Neural cell (in vitro differentiated cells): ENCODE data around the gene FXYD2. TPM values are rescaled to one million over a fixed set of nuclear protein-coding genes. Genes with fewer than 3 reads are reported as not detected.

Experiments used
- H2AFZ ChIP-seq: fragments of 200-600, 300-800 bp; sonication (generic), shearing (Covaris generic); 2 replicates; pipeline ENCODE4 v1.6.0; 2014; ENCODE audit warnings: low read depth, mild to moderate bottlenecking, antibody characterized with exemption, low read length, moderate library complexity
- H3F3A ChIP-seq: fragments of 200-600 bp; shearing (Covaris generic); 2 replicates; pipeline ENCODE4 v1.6.1; 2016; ENCODE audit warnings: mild to moderate bottlenecking, moderate library complexity, mixed read lengths, antibody characterized with exemption, low read length; ENCODE audit not compliant: insufficient read depth, poor library complexity, severe bottlenecking
- H3K27ac ChIP-seq: fragments of 200-600, 300-800 bp; sonication (generic), shearing (Covaris generic); 2 replicates; pipeline ENCODE4 v1.5.1; 2014; ENCODE audit warnings: mild to moderate bottlenecking, low read length, moderate library complexity
- H3K27me3 ChIP-seq: fragments of 300-800, 200-600 bp; sonication (generic), shearing (Covaris generic); 2 replicates; pipeline ENCODE4 v1.6.0; 2014; ENCODE audit warnings: mild to moderate bottlenecking, low read depth, low read length, moderate library complexity; ENCODE audit not compliant: insufficient read depth
- H3K36me3 ChIP-seq: fragments of 300-800, 200-600 bp; sonication (generic), shearing (Covaris generic); 2 replicates; pipeline ENCODE4 v1.5.1; 2014; ENCODE audit warnings: mild to moderate bottlenecking, antibody characterized with exemption, low read length, moderate library complexity; ENCODE audit not compliant: insufficient read depth
- H3K4me2 ChIP-seq: fragments of 300-800, 200-600 bp; sonication (generic), shearing (Covaris generic); 2 replicates; pipeline ENCODE4 v1.6.0; 2014; ENCODE audit warnings: mild to moderate bottlenecking, low read length
- H3K4me3 ChIP-seq: fragments of 300-800, 200-600 bp; sonication (generic), shearing (Covaris generic); 2 replicates; pipeline ENCODE4 v1.5.1; 2014; ENCODE audit warnings: mild to moderate bottlenecking, low read length, moderate library complexity
- H3K79me2 ChIP-seq: fragments of 200-600 bp; shearing (Covaris generic); replicated peaks from 2 replicates; pipeline ENCODE4 v1.6.0; 2014; ENCODE audit warnings: mild to moderate bottlenecking, low read length, moderate library complexity; ENCODE audit not compliant: insufficient read depth
- H3K9ac ChIP-seq: fragments of 300-800, 200-600 bp; sonication (generic), shearing (Covaris generic); 2 replicates; pipeline ENCODE4 v1.6.1; 2016; ENCODE audit warnings: mild to moderate bottlenecking, low read length, mixed read lengths
- H3K9me2 ChIP-seq: fragments of 200-600 bp; shearing (Covaris generic); 2 replicates; pipeline ENCODE4 v1.6.1; 2016; ENCODE audit warnings: mild to moderate bottlenecking, low read length, mixed read lengths; ENCODE audit not compliant: insufficient read depth
- H3K9me3 ChIP-seq: fragments of 200-600, 300-800 bp; sonication (generic), shearing (Covaris generic); 2 replicates; pipeline ENCODE4 v1.6.1; 2016; ENCODE audit warnings: mild to moderate bottlenecking, mixed run types, low read length, moderate library complexity, mixed read lengths
- H4K20me1 ChIP-seq: fragments of 200-600 bp; shearing (Covaris generic); 2 replicates; pipeline ENCODE4 v1.6.1; 2016; ENCODE audit warnings: mild to moderate bottlenecking, mixed run types; ENCODE audit not compliant: insufficient read depth
- CTCF ChIP-seq: fragments of 450-650 bp; IDR thresholded peaks from 2 replicates; pipeline ENCODE4 v1.5.1; 2014; ENCODE audit warnings: antibody characterized with exemption, mild to moderate bottlenecking, moderate library complexity; ENCODE audit not compliant: poor library complexity, severe bottlenecking
- EP300 ChIP-seq: fragments of 450-650 bp; conservative IDR thresholded peaks from 2 replicates; pipeline ENCODE4 v1.6.1; 2014; ENCODE audit warnings: antibody characterized with exemption, mild to moderate bottlenecking, moderate library complexity; ENCODE audit not compliant: poor library complexity, severe bottlenecking
- EZH2 ChIP-seq: fragments of 200-600, 300-800 bp; shearing (Covaris generic), sonication (generic); IDR thresholded peaks from 2 replicates; pipeline ENCODE4 v1.6.1; 2014; ENCODE audit warnings: antibody characterized with exemption, low read length, borderline replicate concordance, mild to moderate bottlenecking; ENCODE audit not compliant: insufficient read depth, poor library complexity, severe bottlenecking
- MXI1 ChIP-seq: fragments of 450-650 bp; conservative IDR thresholded peaks from 2 replicates; pipeline ENCODE4 v1.6.1; 2014; ENCODE audit warnings: antibody characterized with exemption, mild to moderate bottlenecking; ENCODE audit not compliant: poor library complexity, severe bottlenecking
- POLR2AphosphoS5 ChIP-seq: IDR thresholded peaks from 2 replicates; pipeline ENCODE4 v1.6.1; 2012
- RAD21 ChIP-seq: fragments of 450-650 bp; conservative IDR thresholded peaks from 2 replicates; pipeline ENCODE4 v1.6.1; 2014; ENCODE audit warnings: antibody characterized with exemption, mild to moderate bottlenecking, moderate library complexity
- SMC3 ChIP-seq: fragments of 450-650 bp; conservative IDR thresholded peaks from 2 replicates; pipeline ENCODE4 v1.6.1; 2014; ENCODE audit warnings: antibody characterized with exemption, mild to moderate bottlenecking, moderate library complexity; ENCODE audit not compliant: poor library complexity
- TAF1 ChIP-seq: IDR thresholded peaks from 2 replicates; pipeline ENCODE4 v1.6.1; 2012; ENCODE audit warnings: low read depth
- polyA plus RNA-seq: library from polyadenylated mRNA; depleted of rRNA; stranded (reverse); fragments of >200 nt; gene quantifications from 2 replicates; pipeline ENCODE4 v1.2.3, GENCODE V29; 2014
- TF ChIP-seq, protein P1 (sequence below): IDR thresholded peaks from 2 replicates; pipeline ENCODE4 v1.6.1; 2012; ENCODE audit warnings: borderline replicate concordance

The FXYD2 gene
- polyA plus RNA-seq, 1 donor from 2014 or later, result 4.8 TPM

DNA sequence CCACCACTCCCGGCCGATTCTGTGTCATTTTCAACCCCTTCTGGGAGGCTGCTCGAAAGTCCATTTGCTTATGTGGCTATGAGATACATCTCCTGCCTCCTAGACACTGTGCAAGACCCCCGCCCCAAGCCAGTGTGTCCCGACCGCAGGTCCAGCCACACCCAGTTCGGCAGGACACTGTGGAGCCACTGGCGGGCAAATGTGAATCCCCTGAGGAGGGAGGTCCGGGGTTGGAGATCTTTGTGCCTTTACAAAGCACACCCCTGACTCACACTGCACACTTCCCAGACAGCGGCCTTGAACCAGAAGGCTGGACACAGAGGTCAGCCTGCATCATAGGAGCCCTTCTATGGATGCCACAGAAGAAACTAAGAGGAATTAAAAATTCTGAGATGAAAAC lies 34.5 kb upstream of the FXYD2 start:
- Histone ChIP-seq H3K9me3 (no peaks in the 10 kb centered on the region), H3K9ac (no peak overlapping the region), H3K36me3 (no peaks in the 10 kb centered on the region), H3K27ac (no peak overlapping the region), H3K4me3 (no peak overlapping the region), H3K79me2 (peaks cover 82% of the 10 kb centered on the region), H2AFZ (no peak overlapping the region), H3F3A (no peaks in the 10 kb centered on the region), H3K9me2 (no peaks in the 10 kb centered on the region), H4K20me1 (peaks cover 15% of the 10 kb centered on the region), H3K27me3 (no peaks in the 10 kb centered on the region), H3K4me2 (no peak overlapping the region)
- TF ChIP-seq POLR2AphosphoS5 (no peak), RAD21 (no peak), EZH2 (no peak), EP300 (no peak), TAF1 (no peak), MXI1 (no peak), CTCF (no peak), SMC3 (no peak)
- TF ChIP-seq, protein P1, sequence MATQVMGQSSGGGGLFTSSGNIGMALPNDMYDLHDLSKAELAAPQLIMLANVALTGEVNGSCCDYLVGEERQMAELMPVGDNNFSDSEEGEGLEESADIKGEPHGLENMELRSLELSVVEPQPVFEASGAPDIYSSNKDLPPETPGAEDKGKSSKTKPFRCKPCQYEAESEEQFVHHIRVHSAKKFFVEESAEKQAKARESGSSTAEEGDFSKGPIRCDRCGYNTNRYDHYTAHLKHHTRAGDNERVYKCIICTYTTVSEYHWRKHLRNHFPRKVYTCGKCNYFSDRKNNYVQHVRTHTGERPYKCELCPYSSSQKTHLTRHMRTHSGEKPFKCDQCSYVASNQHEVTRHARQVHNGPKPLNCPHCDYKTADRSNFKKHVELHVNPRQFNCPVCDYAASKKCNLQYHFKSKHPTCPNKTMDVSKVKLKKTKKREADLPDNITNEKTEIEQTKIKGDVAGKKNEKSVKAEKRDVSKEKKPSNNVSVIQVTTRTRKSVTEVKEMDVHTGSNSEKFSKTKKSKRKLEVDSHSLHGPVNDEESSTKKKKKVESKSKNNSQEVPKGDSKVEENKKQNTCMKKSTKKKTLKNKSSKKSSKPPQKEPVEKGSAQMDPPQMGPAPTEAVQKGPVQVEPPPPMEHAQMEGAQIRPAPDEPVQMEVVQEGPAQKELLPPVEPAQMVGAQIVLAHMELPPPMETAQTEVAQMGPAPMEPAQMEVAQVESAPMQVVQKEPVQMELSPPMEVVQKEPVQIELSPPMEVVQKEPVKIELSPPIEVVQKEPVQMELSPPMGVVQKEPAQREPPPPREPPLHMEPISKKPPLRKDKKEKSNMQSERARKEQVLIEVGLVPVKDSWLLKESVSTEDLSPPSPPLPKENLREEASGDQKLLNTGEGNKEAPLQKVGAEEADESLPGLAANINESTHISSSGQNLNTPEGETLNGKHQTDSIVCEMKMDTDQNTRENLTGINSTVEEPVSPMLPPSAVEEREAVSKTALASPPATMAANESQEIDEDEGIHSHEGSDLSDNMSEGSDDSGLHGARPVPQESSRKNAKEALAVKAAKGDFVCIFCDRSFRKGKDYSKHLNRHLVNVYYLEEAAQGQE, result no peak

DNA sequence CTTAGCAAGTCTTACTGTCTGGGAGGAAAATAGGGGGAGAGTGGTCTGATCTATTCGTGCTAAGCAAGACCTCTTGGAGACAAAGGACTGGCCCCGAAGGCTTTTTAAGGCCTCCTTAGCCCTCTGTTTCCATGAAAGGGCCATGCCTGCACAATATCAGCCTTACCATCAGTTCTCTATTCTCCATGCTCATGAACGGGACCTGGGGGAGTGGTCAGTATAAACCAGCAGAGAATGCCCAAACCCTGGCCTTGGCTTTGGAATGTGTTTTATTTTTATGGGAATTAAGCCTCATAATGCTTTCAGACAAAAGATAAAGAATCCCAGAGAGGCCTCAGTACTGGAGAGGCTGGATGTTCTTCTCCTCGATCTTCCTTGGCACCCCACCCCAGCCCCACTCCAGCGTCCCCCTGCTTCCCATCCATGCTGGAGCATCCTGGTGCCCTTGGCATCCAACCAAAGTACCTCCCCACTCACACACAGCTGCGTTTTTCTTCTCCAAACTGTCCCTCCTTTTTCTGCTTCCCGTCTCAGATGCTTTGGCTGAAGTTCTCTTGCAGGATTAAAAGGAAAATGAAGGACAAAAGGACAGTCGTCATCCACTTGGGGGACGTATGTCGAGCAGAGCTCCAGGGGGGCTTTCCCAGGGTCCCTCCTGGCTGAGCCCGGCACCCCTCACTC lies 33.3 kb upstream of the FXYD2 start:
- H3K27ac ChIP-seq, result no peak overlapping the region
- no peaks in the 10 kb centered on the region for H3F3A ChIP-seq
- H3K4me2 ChIP-seq, result no peak overlapping the region
- TF ChIP-seq CTCF, result no peak
- no peak for TF ChIP-seq SMC3
- TF ChIP-seq RAD21, result no peak
- TF ChIP-seq MXI1, result no peak
- TF ChIP-seq, protein P1, result no peak
- TF ChIP-seq POLR2AphosphoS5, result no peak
- H3K27me3 ChIP-seq, result no peaks in the 10 kb centered on the region
- H2AFZ ChIP-seq, result no peak overlapping the region
- no peaks in the 10 kb centered on the region for H3K36me3 ChIP-seq
- peaks cover 81% of the 10 kb centered on the region for H3K79me2 ChIP-seq
- H3K9ac ChIP-seq, result no peak overlapping the region
- no peak overlapping the region for H3K4me3 ChIP-seq
- peaks cover 15% of the 10 kb centered on the region for H4K20me1 ChIP-seq
- no peaks in the 10 kb centered on the region for H3K9me2 ChIP-seq
- peaks cover 4% of the 10 kb centered on the region for H3K9me3 ChIP-seq
